Neutrophil (primary cell): Measurements from ENCODE around the gene BOC.

Source experiments
- H3K27ac ChIP-seq: fragments of 200-600 bp; sonication (generic); 2 replicates; pipeline ENCODE4 v1.5.1; 2016; ENCODE audit warnings: mild to moderate bottlenecking, moderate library complexity
- H3K27me3 ChIP-seq: fragments of 200-600 bp; sonication (generic); 2 replicates; pipeline ENCODE4 v1.6.0; 2016; ENCODE audit warnings: mild to moderate bottlenecking
- H3K36me3 ChIP-seq: fragments of 200-600 bp; sonication (generic); 2 replicates; pipeline ENCODE4 v1.5.1; 2017
- H3K4me1 ChIP-seq, 2 experiments: fragments of 200-600 bp in 1 of 2; sonication (generic) in 1 of 2; 1 replicate in 1 of 2; 2 replicates in 1 of 2; pipeline versions ENCODE4 v1.5.1 to v1.6.1; 2013 to 2016; ENCODE audit warnings: low read depth in 1 of 2, low read length in 1 of 2, mild to moderate bottlenecking in 1 of 2, moderate library complexity in 1 of 2; ENCODE audit not compliant: control insufficient read depth in 1 of 2, insufficient read depth in 1 of 2
- H3K4me3 ChIP-seq, 2 experiments: fragments of 200-600 bp in 1 of 2; sonication (generic) in 1 of 2; 1 replicate in 1 of 2; 2 replicates in 1 of 2; pipeline ENCODE4 v1.5.1; 2013 to 2016; ENCODE audit warnings: low read depth in 1 of 2, low read length in 1 of 2, mild to moderate bottlenecking in 1 of 2, moderate library complexity in 1 of 2
- H3K9me3 ChIP-seq: fragments of 200-600 bp; sonication (generic); 2 replicates; pipeline ENCODE4 v1.5.1; 2016
- CTCF ChIP-seq: fragments of 200-600 bp; sonication (generic); IDR thresholded peaks from 2 replicates; pipeline ENCODE4 v1.5.1; 2016; ENCODE audit warnings: antibody characterized with exemption

BOC gene

GRCh38 chr3:113284453-113285050, 73.2 kb downstream of the BOC start:
- H3K36me3 ChIP-seq = no peaks in the 10 kb centered on the region
- H3K4me3 ChIP-seq = no peak overlapping the region
- no peak overlapping the region for H3K27ac ChIP-seq
- H3K4me1 ChIP-seq = no peaks in the 10 kb centered on the region
- H3K9me3 ChIP-seq = no peaks in the 10 kb centered on the region
- no peak for TF ChIP-seq CTCF
- no peaks in the 10 kb centered on the region for H3K27me3 ChIP-seq

GRCh38 chr3:113285226-113285625, 73.9 kb downstream of the BOC start:
- H3K27ac ChIP-seq = no peak overlapping the region
- H3K9me3 ChIP-seq = no peaks in the 10 kb centered on the region
- no peak for TF ChIP-seq CTCF
- H3K27me3 ChIP-seq = no peaks in the 10 kb centered on the region
- no peak overlapping the region for H3K4me3 ChIP-seq
- H3K36me3 ChIP-seq = no peaks in the 10 kb centered on the region
- H3K4me1 ChIP-seq = no peaks in the 10 kb centered on the region

- no peak overlapping the region for H3K4me3 ChIP-seq
- H3K36me3 ChIP-seq = no peaks in the 10 kb centered on the region
- TF ChIP-seq CTCF = no peak
- no peak overlapping the region for H3K27ac ChIP-seq
- H3K27me3 ChIP-seq = no peaks in the 10 kb centered on the region
- no peaks in the 10 kb centered on the region for H3K4me1 ChIP-seq
- H3K9me3 ChIP-seq = no peaks in the 10 kb centered on the region
These were observed 74.4 kb downstream of the BOC start for GRCh38 chr3:113285741-113286140.

- no peaks in the 10 kb centered on the region for H3K9me3 ChIP-seq
- no peak overlapping the region for H3K27ac ChIP-seq
- H3K36me3 ChIP-seq = no peaks in the 10 kb centered on the region
- no peak overlapping the region for H3K4me3 ChIP-seq
- H3K4me1 ChIP-seq = no peaks in the 10 kb centered on the region
- no peaks in the 10 kb centered on the region for H3K27me3 ChIP-seq
- no peak for TF ChIP-seq CTCF
These were observed 75.2 kb downstream of the BOC start for GRCh38 chr3:113286524-113286923.

GRCh38 chr3:113287111-113287802, 75.9 kb downstream of the BOC start:
- no peaks in the 10 kb centered on the region for H3K4me1 ChIP-seq
- no peaks in the 10 kb centered on the region for H3K36me3 ChIP-seq
- no peak for TF ChIP-seq CTCF
- no peaks in the 10 kb centered on the region for H3K9me3 ChIP-seq
- H3K4me3 ChIP-seq = no peak overlapping the region
- H3K27ac ChIP-seq = no peak overlapping the region
- H3K27me3 ChIP-seq = no peaks in the 10 kb centered on the region
